Embryonic facial prominence (tissue), 1 donor: Measurements from ENCODE around the gene AP1S1.
"Not testable (repeated sequence)": the region's sequence is repeated elsewhere in the genome, so short reads cannot be mapped to it uniquely, and the experiment has no call there.

ENCODE experiments used
- DNase-seq: peaks from one replicate; pipeline ENCODE4 v3.0.0-alpha.2; 2016; ENCODE audit errors: extremely low spot score

The AP1S1 gene

DNA sequence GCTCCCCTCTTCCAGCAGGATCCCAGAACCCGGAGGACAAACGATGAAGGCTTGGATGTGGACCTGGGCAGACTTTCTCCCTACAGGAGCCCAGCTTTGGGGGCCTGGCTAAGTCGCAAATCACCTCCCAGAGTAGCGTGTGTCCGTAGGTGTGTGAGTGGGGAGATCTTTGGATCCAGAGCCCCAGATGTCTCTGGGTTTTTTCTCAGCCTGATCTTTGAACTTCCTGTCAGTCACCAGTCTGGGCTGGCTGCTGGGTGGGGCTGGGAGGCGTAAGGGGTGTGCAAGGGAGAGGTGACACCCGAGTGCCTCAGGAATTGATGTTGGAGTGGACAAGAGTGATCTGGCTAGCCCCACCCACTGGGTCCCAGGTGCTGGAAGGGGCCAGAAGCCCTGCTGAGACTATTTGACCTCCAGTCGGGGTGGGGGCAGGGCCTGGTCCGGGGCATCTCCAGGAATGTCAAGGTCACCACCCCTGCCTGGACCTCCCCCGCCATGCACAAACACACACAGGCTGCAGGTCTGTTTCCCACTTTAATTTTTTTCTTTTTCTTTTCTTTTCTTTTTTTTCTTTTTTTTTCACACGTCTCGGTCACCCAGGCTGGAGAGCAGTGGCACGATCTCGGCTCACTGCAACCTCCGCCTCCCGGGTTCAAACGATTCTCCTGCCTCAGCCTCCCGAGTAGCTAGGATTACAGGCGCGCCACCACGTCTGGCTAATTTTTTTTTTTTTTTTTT lies 46.8 kb downstream of the AP1S1 start, which contains the start of gene MOGAT3:
MOGAT3 (minus strand) TSS at position 175 of the 738 bp plus-strand sequence. CDS start 182 bp downstream, outside the sequence.
- no peak for DNase-seq

DNA sequence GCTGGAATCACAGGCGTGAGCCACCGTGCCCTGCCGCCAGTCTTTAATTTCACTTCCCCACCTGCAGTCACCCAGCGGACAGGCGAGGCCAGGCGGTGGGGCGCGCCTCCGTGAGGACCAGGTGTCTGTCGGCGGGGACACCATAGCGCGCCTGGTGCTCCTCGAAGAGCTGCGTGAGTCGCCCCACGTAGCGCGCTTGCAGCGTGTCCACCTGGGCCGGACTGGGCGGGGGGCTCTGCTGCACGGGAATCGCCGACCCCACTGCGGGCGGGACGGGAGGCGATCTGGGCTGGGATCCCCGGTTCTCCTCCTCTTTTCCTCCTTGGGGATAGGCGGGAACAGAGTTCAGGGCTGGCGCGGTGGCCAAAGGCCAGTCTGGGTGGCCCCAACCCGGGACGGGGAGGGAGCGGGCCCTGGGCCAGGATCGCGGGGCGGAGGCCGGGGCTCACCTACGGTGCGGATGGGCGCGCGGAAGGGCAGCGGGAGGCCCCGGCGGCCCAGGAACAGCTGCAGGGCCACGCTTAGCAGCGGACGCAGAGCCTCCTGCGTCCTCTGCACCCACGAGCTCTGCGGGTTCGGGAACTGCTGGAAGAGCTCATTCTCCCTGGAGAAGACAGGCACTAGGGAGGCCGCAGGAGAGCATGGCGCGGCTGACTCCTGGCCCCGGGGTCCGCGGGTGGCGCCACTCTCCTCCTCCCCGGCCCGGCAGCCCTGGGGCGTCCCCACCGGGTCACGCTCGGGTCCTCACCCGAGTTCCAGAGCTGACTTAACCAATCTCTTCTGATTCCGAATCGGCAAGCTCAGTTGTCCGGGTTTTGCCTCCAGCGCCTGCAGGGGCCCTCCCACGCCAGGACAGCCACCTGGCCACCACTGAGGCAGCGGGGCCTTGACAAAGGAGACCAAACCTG lies 47.7 kb downstream of the AP1S1 start:
- DNase-seq, result no peak

DNA sequence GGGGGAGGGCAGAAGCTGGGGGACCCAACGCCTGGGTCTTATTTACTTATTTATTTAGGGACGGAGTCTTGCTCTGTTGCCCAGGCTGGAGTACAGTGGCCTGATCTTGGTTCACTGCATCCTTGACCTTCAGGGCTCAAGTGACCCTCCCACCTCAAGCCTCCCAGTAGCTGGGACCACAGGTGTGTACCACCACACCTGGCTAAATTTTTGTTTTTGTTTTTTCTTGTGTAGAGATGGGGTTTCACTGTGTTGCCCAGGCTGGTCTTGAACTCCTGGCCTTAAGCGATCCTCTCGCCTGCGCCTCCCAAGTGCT lies 48.3 kb downstream of the AP1S1 start:
- DNase-seq, result no peak

DNA sequence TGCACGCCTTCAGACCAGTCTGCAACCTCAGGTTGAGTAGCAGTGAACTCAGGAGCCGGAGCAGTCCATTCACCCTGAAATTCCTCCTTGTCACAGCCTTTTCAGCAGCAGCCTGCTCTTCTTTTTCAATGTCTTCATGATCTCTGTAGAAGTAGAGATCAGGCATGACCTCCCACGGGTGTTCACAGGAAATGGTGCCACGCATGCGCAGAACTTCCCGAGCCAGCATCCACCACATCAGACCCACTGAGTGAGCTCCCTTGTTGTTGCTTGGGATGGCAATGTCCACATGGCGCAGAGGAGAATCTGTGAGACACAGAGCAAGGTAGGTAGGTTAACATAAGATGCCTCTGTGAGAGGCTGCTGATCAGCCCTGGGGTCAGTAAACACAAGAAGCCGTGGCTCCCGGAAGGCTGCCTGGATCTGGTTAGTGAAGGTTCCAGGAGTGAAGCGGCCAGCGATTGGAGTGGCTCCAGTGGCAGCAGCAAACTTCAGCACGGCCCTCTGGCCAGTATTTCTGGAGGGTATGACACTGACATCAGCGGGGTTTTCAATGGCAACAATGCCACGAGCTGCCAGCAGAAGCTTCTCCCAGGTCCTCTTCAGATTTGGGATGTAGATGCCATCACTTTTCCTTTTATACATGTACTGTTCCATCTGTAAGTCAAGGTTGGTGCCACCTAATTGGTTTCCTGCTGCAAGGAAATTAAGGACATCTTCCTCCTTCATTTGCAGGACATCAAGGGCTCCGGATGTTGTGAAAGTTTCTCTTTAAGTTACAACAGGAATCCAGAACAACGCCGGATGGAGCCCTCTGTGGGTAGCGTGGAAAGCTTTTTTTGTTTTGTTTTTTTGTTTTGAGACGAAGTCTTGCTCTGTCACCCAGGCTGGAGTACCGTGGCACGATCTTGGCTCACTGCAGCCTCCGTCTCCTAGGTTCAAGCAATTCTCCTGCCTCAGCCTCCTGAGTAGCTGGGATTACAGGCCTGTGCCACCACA lies 49.8 kb downstream of the AP1S1 start:
- DNase-seq, result not testable (repeated sequence)

DNA sequence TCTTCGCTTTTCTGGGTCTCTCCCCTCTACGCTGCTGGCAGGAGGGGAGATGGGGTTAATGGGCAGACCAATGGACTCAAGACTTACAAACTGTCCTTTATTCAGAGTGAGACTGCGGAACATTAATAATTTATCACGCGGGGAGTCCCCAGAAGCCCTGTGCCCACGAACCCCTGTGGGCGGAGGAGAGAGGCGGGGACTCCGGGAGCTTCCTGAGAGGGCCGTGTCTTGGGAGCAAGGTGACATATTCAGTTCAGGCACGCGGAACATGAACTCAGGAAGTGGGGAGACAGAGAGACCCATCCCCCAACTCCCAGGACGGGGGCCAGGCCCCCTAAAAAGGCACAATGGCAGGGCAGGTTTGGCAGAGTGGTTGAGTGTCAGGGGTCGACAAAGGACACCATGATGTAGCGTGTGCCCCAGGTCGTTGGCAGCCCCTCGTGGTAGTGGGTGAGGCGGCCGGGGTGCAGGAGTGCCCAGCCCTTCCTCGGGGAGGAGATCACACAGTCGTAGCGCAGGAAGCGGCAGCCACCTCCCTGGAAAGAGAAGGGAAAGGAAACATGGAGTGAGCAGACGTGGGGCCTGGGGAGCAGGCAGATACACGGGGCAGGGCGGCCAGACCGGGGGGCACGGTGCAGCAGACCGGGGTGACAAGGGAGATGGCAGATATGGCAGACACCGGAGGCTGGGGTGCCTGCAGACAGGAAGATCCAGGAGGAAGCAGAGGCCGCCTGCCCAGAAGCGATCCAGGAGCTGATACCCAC lies 51.8 kb downstream of the AP1S1 start:
- DNase-seq, result no peak

DNA sequence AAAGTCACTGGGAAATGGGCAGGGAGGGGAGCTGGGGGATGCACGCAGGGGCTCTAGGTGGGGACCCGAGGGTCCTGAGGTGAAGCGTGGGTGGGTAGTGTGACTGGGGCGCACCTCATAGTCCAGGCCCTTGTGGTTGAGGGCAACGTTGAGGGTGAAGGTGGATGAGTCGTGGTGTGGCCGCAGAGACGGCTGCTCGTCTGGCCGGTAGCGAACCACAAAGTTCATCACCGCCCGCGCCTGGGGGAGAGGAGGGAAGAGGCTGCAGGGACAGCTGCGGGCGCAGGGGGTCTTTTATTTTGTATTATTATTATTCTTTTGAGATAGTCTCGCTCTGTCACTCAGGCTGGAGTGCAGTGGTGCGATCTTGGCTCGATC lies 52.4 kb downstream of the AP1S1 start:
- no peak for DNase-seq

DNA sequence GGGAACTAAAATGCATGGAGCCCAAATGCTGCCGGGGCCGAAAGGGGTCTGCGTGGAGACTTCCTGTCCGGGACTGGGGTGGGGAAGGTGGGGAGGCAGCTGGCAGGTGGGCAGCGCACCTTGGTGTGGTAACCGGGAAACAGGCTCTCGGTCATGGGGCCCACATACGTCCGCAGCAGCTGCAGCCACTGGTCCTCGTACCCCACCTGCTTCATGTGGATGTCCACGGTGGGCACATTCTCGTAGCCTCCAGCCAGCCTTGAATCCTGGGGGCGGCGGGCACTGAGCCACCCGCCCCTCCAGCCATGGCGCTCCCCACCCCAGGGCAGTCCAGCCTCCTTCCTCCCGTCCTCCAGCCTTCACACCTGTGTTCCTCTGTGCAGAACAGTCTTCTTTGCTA lies 53.2 kb downstream of the AP1S1 start:
- no peak for DNase-seq

DNA sequence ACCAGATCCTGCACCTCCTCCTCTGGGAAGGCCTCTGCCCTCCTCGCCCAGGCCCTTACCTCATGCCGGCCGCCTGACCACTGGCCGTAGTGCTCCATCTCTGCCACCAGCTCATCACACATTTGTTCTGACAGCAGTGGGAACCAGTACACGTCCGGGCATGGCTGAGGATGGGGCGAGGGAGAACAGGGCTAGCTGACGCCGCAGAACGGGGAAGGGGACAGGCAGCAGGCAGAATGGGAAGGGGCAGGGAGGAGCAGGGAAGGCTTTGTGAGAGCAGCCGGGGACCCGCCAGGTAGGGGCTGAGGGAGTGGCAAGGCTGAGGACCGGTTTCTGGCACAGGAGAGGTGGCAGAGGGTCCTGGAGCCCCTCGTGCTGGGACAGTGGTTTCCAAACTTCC lies 54.5 kb downstream of the AP1S1 start:
- DNase-seq, result no peak

DNA sequence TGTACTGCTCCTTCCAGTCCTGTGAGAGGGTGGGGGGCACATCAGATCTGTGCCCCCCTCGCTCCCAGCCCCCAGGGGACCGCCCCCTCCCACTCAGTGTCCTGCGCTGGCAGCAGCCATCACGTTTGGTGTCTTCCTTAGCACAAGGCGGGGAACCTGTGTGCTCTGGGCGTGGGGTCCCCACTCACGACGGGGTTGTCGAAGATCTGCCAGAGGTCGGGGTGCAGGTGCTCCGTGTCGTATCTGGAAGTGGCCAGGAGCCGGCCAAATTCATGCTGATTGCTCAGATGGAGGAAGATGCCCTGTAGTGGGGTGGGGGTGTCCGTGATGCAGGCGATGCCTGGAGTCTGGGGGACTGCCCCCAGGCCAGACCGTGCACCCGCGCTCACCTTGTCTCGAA lies 55.9 kb downstream of the AP1S1 start:
- no peak for DNase-seq
